HG03442 (cell line): ENCODE data around the gene MATN3.

Source experiments
- ATAC-seq: cut with Tn5 transposase; IDR thresholded peaks from one replicate; pipeline ENCODE4 v1.9.1; 2021; ENCODE audit warnings: mild to moderate bottlenecking, moderate library complexity; ENCODE audit not compliant: unreplicated experiment

Gene MATN3

DNA sequence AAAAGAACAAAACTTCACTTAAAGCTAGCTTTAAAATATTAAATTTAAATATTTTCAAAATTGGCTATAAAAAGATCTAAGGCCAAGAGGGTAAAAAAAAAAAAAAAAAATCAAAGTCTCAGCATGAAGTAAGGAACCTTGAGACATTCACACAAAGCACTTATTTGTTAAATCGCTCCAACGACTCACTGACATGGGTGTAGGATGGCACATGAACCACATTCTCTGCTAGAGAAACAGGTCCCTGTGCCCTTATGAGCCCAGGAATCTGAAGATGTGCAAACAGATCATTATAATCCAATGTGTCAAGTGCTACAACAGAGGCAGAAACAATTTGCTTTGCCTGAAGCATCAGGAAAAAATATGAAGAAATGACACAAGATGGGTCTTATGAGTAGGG is 25.2 kb upstream of the MATN3 start:
- no peak for ATAC-seq

- no peak for ATAC-seq
Observed at GRCh38 chr2:20035955-20036666, 23.6 kb upstream of the MATN3 start.

- no peak for ATAC-seq
Observed at GRCh38 chr2:20034821-20035220, 22.4 kb upstream of the MATN3 start.

DNA sequence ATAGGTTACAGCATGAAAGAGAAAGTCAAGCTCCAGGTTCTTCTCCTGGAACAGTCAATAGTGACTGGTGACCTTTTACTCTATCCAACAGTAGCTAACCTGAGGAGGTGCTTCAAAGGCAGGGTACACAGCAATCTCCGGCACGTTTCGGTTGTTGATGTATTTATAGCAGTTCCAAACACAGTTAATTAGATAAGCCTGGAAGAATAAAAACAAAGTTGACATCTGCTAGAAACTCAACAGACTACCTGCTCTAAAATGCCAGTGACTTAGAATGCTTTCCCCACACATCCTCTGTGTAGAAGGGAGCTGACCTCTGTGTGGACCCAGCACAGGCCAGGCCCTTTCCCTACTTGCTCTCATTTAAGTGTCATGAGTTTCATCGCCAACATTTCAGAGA is 21.8 kb upstream of the MATN3 start:
- no peak for ATAC-seq

DNA sequence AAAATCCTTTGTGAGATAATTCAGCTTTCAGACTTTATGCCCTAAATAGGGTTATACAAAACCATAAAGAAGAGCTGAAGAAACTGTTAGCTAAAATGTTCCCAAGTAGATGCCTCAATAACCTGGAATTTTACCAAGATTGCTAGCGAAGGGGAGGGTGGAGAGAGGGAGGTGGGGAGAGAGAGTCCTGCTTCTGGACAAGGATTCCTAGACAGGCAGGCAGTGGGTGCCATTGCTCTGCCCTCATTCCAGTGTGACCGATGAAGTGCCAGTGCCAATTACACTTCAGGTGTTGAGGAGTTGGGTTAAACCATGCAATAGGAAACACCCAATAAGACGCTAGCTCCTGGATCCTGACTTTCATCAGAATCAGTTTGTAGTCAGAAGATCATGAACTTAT is 20.9 kb upstream of the MATN3 start:
- no peak for ATAC-seq

- no peak for ATAC-seq
Observed at GRCh38 chr2:20030224-20030623, 17.8 kb upstream of the MATN3 start.

- no peak for ATAC-seq
Observed at GRCh38 chr2:20027705-20028434, 15.4 kb upstream of the MATN3 start.

DNA sequence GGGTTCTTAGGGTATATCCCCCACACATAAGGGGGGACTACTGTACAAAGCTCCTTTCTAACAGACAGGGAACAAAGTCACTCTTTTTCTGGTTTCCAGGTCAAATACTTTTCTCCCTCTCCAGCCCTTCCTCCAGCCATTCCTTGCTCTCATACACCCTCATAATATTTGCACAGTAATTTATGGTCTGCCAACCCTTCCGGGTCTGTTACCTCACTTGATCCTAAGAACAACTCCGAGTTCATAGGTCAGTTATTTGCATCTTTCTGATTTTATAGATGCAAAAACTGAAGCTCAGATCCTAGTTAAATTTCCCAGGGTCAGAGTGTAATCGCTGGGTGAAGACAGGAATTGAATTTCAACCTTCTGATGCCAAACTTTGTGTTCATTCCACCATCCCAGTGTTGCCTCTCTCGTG is 14.8 kb upstream of the MATN3 start:
- ATAC-seq, result no peak

GRCh38 chr2:20025065-20025786 is 12.8 kb upstream of the MATN3 start:
- ATAC-seq, result no peak

GRCh38 chr2:20023688-20024087 is 11.2 kb upstream of the MATN3 start:
- no peak for ATAC-seq

DNA sequence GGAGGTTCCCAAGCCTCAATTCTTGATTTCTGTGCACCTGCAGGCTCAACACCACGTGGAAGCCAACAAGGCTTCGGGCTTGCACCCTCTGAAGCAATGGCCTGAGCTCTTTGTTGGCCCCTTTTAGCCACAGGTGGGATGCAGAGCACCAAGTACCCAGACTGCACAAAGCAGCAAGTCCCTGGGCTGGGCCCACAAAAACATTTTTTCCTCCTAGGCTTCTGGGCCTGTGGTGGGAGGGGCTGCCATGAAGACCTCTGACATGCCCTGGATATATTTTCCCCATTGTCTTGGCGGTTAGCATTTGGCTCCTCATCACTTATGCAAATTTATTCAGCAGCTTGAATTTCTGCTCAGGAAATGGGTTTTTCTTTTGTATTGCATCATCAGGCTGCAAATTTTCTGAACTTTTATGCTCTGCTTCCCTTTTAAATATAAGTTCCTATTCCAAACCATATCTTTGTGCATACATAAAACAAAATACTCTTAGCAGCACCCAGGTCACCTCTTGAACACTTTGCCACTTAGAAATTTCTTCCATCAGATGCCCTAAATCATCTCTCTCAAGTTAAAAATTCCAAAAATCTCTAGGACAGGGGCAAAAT is 9.0 kb upstream of the MATN3 start:
- no peak for ATAC-seq

- no peak for ATAC-seq
Observed at GRCh38 chr2:20019747-20020146, 7.3 kb upstream of the MATN3 start.

- ATAC-seq, result no peak
Observed at GRCh38 chr2:20018601-20019152, 6.2 kb upstream of the MATN3 start.

GRCh38 chr2:20016346-20016745 is 3.9 kb upstream of the MATN3 start:
- no peak for ATAC-seq

DNA sequence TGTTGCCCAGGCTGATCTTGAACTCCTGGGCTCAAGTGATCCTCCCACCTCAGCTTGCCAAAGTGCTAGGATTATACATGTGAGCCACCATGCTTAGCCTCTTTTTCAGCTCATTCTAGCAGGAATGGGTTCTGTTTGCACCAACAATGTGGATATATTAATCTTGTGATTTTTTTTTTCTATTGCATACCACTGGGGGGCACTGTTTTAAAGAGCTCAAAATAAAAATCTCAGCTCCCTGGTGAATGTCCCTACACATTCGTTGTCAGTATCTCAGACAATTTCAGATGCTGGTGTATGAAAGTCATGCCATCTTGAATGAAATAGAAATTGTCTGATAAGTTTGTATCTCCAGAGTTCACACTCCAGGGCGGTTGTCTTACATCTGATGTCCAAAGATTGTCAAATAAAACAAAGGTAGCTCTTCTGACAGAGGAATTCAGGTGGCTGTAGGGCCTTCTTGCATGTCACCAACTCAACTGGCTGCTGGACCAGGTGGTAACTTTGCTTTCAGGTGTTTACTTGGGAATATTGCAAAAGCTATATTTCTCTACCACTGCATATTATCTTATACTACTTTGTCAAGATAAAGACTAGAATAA is 3.1 kb upstream of the MATN3 start:
- no peak for ATAC-seq

DNA sequence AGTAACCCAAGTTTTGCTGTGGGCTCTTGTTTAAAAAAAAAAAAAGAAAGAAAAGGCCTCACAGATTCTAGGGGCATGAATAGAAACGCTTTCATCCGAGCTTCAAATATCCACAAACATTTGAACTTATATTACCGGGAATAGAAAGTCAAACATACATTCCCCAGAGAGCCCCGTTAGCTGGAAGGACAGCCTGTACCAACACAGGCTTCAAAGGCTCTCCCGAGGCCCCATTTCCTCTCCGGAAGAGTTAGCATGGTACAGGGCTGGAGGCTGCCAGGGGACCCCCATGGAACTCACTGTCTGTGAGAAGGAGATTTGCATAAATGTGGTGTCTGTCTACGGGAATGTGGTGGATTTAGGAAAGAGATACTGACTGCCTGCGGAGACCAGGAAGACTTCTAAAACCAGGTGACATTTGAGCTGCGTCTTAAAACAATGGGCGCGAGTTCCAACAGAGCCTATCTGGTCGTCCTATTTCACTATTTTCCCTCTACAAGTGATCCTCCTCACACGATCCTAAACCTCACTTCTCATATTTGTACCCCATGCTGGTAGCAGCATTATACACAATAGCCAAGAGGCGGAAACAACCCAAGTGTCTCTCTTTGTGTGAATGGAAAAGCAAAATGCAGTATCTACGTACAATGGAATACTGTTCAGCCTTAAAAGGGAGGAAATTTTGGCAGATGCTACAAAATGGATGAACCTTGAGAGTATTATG is 820 bp upstream of the MATN3 start:
- ATAC-seq, result no peak

GRCh38 chr2:20012032-20012281 is 511 bp downstream of the MATN3 start:
- ATAC-seq, result no peak

DNA sequence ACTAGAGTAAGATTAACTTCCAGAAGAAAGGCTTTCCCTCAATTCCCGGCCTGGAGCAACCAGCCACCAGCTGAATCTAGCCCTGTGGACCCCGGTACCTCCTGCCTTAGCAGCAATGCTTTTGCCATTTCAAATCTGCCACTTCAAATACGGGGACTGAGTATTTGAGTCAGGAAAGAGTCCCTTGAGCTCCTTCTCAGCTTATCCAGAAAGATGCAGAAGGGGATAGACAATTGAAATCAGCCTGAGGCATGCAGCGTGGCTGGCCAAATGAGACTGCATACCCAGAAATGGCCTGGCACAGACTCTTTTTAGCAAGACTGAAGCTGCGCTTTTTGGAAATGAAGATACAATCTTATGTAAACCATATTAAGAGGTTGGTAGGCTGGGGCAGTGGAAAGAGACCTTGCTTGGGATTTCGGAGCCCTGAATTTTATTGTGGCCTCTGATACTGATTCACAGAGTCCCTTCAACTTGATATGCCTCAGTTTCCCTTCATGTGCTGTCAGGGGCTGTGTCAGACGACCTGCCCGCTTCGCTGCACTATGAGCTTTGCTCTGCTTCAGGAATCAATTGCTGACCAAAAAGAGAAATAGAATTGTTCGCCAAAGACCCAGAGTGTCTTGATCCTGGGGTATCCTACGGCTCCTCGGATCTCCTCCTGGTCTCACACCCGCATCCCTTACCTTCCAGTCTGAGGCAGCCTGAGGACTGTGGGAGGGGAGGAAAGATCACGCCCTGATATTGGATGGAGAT is 1.0 kb downstream of the MATN3 start:
- ATAC-seq, result no peak

DNA sequence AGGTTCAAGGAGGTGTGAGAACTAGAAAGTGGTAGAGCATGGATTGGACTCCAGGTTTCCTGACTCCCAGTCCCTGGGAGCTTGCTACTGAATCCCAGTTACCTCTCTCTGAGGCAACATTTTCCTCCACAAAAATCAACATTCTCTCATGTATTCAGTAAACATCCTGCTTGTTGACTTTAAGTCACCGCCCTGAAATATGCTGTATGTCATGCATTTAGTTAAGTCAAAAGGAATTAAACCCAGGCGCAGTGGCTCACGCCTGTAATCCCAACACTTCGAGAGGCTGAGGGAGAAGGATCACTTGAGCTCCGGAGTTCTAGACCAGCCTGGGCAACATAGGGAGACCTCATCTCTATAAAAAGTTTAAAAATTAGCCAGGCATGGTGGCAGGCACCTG is 3.8 kb downstream of the MATN3 start:
- ATAC-seq, result no peak
